HG02571 (cell line): Measurements from ENCODE around the gene EIF5AL1.
A peak's percentile ranks its signal among the peaks of the same experiment; 100 is the strongest.
"Not testable (repeated sequence)": the region's sequence is repeated elsewhere in the genome, so short reads cannot be mapped to it uniquely, and the experiment has no call there.

ENCODE experiments used
- ATAC-seq: cut with Tn5 transposase; IDR thresholded peaks from one replicate; pipeline ENCODE4 v1.9.1; 2021; ENCODE audit warnings: mild to moderate bottlenecking, moderate library complexity; ENCODE audit not compliant: unreplicated experiment

The EIF5AL1 gene

DNA sequence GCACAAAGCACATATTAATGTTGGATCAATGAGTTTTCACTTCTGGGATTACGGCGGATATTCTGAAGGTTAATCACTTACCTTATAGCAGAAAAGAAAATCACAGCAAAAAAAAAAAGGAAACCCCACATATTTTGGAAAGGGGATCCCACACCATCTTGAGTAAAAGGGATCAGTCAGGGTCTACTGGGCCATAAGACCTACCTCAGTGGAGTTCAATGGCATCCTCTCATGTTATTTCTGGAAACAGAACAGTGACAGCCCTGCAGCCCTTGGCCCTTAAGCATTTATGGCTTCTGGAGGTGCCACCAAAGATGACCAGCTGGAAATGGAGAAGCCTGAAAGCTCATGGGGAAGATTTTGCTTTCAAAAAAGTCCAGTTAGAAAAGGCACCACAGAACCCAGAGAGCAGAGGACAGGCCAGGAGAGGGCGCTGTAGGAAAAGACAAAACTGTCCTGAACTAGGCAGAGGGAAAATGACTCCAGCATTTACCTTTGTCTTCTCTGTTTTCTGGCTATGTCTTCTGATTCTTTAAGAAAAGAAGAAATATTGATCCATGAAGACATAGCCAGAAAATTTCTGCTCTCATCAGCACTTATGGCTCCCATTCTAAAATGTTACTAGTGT lies 2.9 kb upstream of the EIF5AL1 start:
- ATAC-seq, result not testable (repeated sequence)

DNA sequence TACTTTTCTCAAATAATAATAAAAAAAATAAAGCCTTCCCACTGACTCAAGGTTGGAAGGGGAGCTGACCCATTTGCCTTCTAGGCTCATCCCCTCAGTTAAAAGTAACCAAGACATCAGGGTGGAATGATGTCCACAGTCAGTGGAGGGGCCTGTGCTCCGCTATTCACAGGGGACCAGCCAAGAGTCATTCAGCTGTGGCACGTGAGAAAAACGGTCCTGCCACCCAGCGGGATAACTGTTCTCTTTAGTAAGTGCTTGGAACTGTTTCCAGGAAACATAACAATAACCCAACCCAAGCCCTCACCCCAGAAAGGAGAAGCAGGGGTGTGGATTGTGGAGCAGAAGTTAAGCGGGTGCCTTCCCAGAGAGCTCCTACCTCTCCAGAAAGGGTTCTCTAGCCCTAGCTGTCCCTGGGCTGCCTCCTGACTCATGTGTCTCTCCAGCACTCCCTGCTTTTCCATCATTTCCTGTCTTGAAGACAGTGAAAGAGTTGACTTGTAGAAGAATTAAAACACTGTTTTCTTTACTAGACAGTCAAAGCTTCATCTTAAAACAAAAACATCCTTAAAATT lies 2.3 kb upstream of the EIF5AL1 start:
- not testable (repeated sequence) for ATAC-seq

DNA sequence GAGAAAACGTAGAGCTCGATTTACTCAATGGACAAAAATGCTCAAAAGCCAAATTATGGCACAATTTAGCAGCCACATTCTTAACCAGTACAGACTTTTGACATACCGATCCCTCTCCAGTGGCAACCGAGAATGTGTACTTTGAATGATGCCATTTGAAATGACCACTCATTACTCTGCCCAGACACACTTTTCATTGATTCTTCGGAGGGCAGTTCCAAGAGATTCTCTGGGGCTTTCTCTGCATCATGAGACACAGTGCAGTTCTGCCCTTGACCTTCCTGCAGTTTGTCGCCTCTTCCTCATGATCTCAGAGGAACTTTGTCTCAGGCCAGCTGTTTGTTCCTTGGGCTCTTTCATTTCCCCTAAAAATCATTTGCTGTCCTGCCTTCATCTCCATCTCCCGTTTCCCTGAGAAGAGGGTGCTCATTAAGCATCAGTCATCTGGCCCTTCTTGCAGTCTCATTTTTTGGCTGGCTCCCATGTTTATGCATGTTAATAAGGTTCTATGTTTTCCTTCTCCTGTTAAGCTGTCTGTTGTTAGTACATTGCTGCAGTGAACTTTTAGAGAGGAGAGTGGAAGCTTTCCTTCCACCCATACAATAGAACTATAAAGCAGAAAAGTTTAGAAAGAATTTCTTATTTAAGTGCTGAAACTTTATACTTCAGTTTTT lies 4.3 kb downstream of the EIF5AL1 start:
- ATAC-seq, result not testable (repeated sequence)

DNA sequence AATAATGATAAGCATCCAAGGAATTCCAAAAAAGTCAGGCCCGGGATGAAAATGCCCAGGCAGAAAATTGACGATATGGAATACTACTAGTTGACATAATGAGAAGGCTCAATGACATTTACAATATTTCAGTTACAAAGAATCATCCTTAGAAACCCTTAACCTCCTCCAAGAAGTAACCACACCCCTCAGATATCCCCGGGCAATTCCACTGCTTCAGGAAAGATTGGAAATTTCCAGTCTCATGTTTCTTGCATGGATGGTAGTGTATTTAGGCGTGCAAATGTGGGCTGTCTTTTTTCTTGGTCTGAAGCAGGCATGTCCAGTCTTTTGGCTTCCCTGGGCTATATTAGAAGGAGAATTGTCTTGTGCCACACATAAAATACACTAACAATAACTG lies 5.2 kb downstream of the EIF5AL1 start:
- not testable (repeated sequence) for ATAC-seq

DNA sequence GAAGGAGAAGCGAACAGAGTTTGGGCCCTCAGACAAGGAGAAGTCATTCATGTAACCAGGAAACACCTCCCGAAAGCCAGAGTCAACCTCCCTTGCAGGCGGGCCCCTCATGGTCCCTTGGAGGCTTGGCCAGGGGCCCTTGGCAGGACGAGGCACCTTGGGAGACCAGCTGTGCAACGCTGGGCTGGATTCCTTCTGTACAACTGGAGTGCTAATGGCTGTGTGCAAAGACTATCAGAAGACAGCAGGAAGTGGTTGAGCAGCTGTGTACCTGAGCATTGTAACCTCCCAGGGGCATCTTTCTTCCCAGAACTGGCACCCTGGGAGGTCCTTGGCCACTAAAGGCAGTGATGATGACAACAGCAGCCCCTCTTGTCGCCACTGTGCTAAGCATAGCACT lies 9.4 kb downstream of the EIF5AL1 start:
- ATAC-seq, result not testable (repeated sequence)

DNA sequence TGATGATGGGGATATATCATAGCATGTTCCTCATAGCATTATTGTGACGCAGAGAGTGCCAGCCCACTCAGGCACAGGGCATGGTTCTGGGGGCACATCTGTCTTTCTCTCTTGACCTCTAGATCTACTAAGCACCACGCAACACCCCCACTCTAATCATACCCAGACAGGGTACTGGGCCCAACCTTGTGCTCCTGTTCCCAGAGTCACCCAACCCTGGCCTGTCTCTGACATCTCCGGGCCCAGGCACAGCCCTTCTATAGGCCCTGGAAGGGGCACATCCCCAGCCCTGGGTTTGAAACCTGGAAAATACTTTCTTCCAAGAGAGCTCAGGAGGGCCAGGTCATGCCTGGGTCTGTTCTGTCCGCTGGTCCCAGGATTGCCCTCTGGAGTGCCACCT lies 10.1 kb downstream of the EIF5AL1 start:
- ATAC-seq, result not testable (repeated sequence)

DNA sequence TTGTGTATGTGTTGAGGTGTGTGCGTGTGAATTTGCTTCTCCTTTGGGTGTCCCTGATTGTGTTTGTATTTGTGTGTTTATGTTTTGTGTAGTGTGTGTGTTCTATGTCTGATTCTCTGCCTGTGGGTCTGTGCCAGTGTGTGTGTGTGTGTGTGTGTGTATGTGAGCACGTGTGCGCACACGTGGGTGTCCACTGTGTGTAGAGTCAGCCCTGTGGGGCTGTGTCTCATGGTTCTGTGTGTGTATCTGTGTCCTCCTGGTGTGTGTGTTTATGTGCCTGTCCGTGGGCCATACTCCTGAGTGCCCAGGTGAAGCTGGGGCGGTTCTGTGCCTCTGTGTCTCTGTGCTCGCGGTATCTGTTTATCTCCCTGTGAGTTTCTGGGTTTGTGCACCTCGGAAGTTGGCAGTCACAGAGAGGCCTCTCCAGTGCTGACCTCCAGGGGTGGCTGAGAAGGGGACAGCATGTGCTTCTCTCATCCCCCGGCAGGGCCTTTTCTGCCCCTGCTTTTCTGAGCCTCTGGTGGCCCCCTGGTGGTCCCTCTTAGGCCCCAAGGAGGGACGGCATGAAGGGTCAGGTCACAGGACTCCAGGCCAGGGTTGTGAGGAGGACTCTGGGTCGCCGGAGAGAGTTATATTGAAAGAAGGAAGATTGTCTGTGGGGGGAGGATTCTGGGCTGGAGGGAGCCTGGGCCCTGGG lies 11.0 kb downstream of the EIF5AL1 start:
- ATAC-seq, result not testable (repeated sequence)

DNA sequence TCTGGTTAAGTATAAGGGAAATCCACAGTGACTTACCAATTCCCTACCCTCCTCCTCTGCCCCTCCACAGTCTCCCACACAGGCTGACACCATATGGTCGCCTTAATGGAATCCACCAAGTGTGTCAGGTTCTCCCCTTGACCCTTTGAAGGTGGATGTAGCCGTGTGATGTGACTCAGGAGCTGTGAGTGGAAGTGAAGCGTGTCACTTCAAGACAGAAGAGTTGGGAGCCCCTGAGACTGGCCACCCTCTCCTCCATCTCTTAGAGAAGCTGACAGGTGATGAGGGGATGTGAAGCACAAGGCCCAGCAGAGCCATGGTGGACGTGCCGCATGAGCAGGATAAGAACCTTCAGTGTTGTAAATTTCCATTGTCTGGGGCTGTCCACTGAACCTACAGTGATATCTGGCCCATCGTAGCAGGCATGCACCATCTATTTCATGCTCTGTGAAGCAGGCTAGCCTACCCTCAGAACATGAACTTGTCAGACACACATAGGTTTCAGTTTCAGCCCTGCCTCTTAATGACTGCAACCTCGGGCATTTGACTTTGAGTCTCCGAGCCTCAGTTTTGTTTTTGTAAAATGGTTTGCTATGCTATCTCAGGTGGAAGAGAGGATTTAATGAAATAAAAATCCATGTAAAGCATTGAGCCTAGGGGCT lies 12.8 kb downstream of the EIF5AL1 start:
- ATAC-seq, result peak; percentile 84

DNA sequence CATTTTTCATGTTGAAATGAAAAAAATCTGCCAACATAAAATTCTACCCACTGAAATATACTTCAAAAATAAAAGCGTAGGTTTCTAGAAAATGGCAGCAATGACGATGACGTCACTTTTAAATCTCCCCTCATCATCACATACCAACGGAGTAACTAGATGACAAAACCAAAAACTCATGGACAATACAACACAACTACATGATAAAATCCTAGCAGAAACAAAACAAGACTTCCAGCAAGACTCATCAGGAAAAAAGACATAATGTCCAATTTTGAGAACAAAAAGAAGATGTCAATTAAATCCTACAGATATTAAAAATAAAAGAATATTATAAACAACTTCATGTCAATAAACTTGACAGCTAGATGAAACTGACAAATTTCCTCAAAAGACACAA lies 15.9 kb downstream of the EIF5AL1 start:
- not testable (repeated sequence) for ATAC-seq

DNA sequence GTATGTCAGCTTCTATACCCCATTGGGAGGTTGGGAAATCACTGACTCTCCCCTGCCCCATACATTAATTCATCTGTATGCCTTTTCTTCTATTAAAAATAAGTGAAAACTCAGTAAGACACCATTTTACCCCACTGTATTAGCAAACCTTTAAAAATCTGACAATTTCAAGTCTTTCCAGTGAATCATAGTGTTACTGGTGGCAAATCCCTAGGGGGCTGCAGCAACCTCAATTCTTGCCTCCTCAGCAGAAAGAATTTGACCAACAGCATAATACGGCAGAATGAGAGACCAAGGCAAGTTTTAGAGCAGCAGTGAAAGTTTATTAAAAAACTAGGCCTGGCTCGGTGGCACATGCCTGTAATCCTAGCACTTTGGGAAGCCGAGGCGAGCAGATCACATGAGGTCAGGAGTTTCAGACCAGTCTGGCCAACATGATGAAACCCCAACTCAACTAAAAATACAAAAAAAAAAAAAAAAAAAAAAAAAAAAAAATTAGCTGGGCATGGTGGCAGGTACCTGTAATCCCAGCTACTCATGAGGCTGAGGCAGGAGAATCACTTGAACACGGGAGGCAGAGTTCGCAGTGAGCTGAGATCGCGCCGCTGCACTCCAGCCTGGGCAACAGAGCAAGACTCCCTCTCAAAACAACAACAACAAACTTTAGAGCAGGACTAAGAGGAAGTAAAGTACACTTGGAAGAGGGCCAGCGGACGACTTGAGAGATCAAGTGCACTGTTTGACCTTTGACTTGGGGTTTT lies 21.0 kb downstream of the EIF5AL1 start:
- ATAC-seq, result not testable (repeated sequence)

DNA sequence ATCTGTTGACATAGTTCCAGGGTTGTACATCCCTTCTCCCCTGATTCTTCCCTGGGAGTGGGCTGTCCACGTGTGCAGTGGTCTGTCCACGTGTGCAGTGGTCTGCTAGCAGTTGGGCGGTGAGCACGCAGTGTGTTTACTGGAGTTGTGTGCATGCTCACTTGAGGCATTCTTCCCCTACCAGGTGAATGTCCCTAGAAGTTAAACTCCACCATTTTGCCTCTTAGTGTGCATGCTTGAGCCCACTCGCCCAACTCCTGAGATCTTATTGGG lies 21.5 kb downstream of the EIF5AL1 start:
- not testable (repeated sequence) for ATAC-seq

DNA sequence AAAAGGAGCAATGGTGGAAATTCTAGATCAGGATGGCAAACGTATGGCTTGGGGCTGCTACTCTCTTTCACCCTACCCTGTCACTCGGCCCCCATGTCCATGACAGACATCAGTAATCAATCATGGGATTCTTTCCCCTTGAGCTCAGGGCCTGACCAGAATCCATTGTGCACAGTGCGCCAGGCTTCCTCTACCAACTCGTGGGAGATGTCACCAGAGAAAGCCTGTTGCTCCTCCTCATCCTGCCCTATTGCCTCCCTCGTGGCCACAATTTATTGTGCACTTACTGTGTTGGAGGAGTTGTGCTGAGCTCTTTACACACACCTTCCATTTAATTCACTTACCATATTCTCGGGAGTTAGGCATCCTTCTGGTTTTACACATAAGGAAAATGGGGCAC lies 26.0 kb downstream of the EIF5AL1 start:
- not testable (repeated sequence) for ATAC-seq

DNA sequence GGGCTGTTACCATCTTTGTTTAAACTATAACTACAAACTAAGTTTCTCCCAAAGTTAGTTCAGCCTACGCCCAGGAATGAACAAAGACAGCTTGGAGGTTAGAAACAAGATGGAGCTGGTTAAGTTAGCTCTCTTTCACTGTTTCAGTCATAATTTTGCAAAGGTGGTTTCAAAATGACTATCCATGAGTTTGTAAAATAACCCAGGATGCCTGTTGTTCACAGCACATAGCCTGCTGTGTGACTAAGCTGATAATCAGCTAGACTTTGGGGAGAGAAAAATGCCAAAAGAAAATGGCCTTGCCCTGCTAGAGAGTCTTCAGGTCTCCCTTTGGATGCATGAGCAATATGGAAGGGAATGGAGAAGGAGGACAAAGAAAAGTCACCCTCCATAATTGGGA lies 28.6 kb downstream of the EIF5AL1 start:
- peak; percentile 91 for ATAC-seq

DNA sequence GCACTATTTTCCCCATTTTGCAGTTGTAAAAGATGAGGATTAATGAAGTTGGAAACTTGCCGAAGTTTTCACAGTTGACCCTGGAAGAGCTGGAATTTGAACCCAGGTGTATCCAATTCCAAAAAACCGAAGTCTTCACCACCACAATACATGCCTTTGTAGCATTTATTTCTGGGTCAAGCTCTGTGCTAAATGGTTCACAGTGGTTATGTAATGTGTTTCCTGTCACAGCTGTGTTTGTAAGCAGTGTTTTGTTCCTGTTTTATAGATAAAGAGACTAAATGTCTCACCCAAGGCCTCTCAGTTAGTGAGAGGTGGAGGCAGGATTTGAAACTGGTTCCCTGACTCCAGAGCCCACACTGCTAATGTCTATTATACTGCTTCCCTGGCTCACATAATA lies 30.3 kb downstream of the EIF5AL1 start:
- no peak for ATAC-seq

DNA sequence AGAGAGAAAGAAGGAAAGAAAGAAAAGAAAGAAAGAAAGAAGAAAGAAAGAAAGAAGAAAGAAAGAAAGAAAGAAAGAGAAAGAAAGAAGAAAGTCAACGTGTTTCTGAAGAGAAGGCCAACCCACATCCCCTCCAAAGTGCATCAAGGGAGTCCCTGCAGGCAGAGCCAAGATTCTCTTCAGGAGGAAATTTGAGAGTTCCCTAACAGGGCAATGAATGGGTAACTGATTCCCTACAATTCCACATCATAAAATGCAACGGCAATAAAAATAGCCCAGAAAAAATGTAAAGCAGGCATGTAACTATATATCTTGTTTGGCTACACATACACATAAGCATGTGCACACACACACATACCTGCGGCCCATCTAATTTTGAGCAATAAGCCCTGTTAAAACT lies 32.1 kb downstream of the EIF5AL1 start:
- not testable (repeated sequence) for ATAC-seq

DNA sequence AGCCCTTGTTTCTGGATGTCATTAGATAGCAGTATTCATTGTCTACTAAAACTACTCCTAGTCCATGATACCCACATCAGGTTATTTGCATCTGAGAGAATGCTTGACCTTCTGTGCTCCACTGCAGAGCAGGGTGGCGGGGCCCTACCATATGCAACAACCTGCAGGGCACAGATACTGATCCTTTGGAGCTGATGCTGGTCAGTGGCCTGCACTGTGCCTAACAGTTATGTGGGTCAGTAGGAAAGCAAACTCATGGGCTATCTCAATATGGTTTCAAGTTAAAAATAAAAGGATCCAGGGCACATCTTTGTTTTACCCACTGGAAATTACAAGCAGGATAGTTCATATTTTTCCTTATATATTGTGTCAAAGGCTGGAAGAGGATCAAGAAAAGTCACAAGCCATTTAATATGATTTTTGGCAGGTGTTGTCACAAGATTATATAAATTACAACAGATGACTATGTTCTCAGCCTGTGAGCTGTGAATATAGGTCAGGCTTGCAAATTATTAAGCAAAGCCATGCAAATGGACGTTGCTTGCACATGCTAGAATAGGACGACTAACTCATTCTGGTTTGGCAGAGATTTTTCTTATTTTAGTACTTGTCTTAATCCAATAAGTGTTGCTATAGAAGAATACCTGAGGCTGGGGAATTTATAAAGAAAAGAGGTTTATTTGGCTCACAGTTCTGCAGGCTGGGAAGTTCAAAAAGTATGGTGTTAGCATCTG lies 32.8 kb downstream of the EIF5AL1 start:
- ATAC-seq, result not testable (repeated sequence)

DNA sequence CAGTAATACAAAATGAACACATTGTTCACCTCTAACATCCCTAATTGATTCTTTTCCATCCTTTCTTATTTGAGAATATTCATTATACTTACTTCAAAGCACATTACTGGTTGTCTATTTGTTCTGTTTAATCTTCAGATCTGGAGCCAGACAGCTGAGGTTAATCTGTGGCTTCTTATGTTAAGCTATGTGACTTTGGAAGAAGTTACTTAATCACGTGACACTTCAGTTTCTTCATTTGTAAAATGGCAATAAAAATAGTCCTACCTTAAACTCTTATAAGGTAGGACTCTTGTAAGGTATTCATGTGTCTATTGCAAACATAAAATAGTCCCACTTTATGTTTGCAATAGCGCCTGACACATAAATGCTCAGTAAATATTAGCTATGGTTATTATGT lies 34.8 kb downstream of the EIF5AL1 start:
- ATAC-seq, result not testable (repeated sequence)

DNA sequence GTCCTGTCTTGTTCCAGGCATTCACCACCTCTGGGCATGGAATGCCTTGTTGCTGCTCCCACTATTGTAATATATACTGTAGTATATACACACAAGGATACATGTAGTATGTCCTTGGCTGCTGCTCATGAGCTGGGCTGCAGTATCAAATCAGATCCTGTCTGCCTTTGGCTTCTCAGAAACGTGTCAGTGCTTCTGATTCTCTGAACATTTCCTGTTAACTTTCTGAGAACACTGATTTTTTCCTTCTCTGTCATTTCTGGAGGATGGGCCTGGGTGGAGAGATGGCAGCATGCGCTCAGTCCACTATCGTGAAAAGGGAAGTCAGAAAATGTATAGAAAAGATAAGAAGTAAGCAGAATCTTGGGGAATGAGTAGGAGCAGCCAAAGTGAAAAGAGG lies 35.6 kb downstream of the EIF5AL1 start:
- no peak for ATAC-seq

DNA sequence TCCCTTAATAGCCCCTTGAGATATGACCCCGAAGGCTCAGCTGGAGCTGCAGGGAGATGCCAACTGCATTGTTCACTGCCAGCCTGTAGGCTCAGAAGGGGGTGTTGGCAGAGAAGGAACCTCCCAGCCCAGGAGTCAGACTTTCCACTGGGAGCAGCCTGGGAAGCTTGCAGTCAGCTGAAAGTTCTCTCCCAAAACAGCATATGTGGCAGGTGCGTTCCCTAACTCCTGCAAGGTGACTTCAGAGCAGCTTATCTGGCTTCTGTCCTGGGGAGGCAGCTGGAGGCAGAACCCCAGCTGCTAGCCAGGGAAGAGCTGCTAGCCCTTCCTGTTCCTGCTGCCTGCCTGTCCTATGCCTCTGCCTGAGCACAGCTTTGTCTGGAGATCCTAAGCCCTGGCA lies 39.8 kb downstream of the EIF5AL1 start:
- no peak for ATAC-seq
